ENCODE data around the gene SP2. TPM values are rescaled to one million over a fixed set of nuclear protein-coding genes. Genes with fewer than 3 reads are reported as not detected.

The SP2 gene
- total and polyA plus RNA-seq, 2 of the 8 experiments (the other 6 are each of a cell fraction or from before 2014, with no cell fraction given), result 5.6 to 13.8 TPM

DNA sequence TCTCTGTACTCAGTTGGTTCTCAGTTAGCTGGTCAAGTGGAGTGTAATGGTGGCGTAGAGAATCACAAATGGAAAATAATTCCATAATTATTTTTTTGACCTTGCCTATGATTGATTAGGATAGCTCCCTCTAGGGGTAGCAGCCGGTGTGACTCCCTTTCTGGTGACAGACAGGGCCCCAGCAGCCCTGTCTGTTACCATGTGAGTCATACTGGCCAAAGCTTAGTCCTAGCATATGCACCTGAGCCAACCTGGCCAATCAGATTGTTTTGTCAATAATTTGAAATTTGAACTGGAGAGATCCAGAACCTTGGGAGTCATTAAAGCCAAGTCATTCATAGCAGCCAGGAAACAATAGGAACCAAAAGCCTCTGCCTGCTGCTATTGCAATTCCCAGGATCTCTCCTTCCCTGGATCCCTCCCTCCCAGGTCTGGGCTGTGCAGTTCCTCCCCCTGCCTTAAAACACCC is 50.9 kb downstream of the SP2 start:
- WGBS, 2 experiments (ENCODE audit: extremely low coverage in 1 of 2, insufficient coverage in 1 of 2, insufficient read length in 1 of 2, insufficient replicate concordance in 2 of 2, low coverage in 1 of 2, low lambda C conversion rate in 2 of 2, missing lambda C conversion rate in 1 of 2), result 30% methylated on average over 2 of the region's 2 CpGs; no CpG with 5 or more reads in 1 of the 2 experiments
- H3K23ac ChIP-seq (ENCODE audit: insufficient read length), result no peak overlapping the region
- no peaks in the 10 kb centered on the region; a peak in 1 of 8 replicates for H3K36me3 ChIP-seq (ENCODE audit: control insufficient read depth in 2 of 4, insufficient read depth in 4 of 4, low read length in 3 of 4)
- ChIA-PET CTCF (ENCODE audit: partially characterized antibody) (interaction anchor here (0.7 to 28.0 kb wide), 29 partner anchors 10 to 732 kb away, joined by 3 to 1010 read pairs (median 4); partner anchors contain the start of genes CDK5RAP3, LRRC46, MRPL10 and NFE2L1), POLR2A (ENCODE audit: partially characterized antibody) (interaction anchor here (0.6 to 2.2 kb wide), 7 partner anchors 10 to 1455 kb away, joined by 3 to 7 read pairs (median 3); partner anchors contain the start of genes PRR15L and SP2)
- H3K27ac ChIP-seq (ENCODE audit: low read depth, low read length), result no peak overlapping the region
- no peak overlapping the region for H4K91ac ChIP-seq (replicated peaks; ENCODE audit: insufficient read length, low read length)
- no peaks in the 10 kb centered on the region for H4K20me1 ChIP-seq (replicated peaks in 1 of 2; ENCODE audit: control insufficient read depth in 1 of 2, insufficient read depth in 2 of 2, low read length in 2 of 2)
- no peak overlapping the region for H2BK15ac ChIP-seq (ENCODE audit: low read length)
- H3K9ac ChIP-seq (replicated peaks in 1 of 4; ENCODE audit: extremely low read depth in 1 of 4, low read depth in 3 of 4, low read length in 3 of 4), result no peak overlapping the region
- no peaks in the 10 kb centered on the region for H3K79me1 ChIP-seq (ENCODE audit: low read depth, low read length)
- H3K4ac ChIP-seq (replicated peaks; ENCODE audit: insufficient read length, low read depth, low read length), result no peak overlapping the region
- no peak overlapping the region for H2BK12ac ChIP-seq (ENCODE audit: low read depth, low read length)
- no peak overlapping the region for H3K56ac ChIP-seq (replicated peaks; ENCODE audit: insufficient read length, low read depth, low read length)
- H2BK5ac ChIP-seq (ENCODE audit: low read depth, low read length), result no peak overlapping the region
- H2AK5ac ChIP-seq (ENCODE audit: low read depth, low read length), result no peak overlapping the region
- peaks cover 0 to 6% (median 0%) of the 10 kb centered on the region in 4 experiments; a peak in 1 of 7 replicates for H3K27me3 ChIP-seq (replicated peaks in 1 of 4; ENCODE audit: control insufficient read depth in 3 of 4, extremely low read depth in 1 of 4, insufficient read depth in 3 of 4, low read length in 3 of 4)
- no peak overlapping the region for H3K4me3 ChIP-seq (ENCODE audit: extremely low read depth in 1 of 4, insufficient read depth in 2 of 4, low read depth in 3 of 4, low read length in 4 of 4)
- FAIRE-seq (peak; percentile 79), DNase-seq (ENCODE audit: low read depth in 1 of 2, low spot score in 2 of 2) (peak; percentile 47 to 86)
- H3K79me2 ChIP-seq (ENCODE audit: control insufficient read depth in 1 of 2, insufficient read depth in 2 of 2, low read length in 2 of 2), result no peaks in the 10 kb centered on the region
- H2BK20ac ChIP-seq (ENCODE audit: low read length), result no peak overlapping the region
- H3K14ac ChIP-seq (ENCODE audit: insufficient read length), result no peak overlapping the region
- H3K9me3 ChIP-seq (ENCODE audit: insufficient read depth in 2 of 2, low read depth in 1 of 2, low read length in 1 of 2), result no peaks in the 10 kb centered on the region
- H2BK120ac ChIP-seq (replicated peaks; ENCODE audit: low read depth, low read length), result no peak overlapping the region
- H2AFZ ChIP-seq (ENCODE audit: low read length), result no peak overlapping the region
- H4K8ac ChIP-seq (ENCODE audit: extremely low read depth, insufficient read depth, low read length), result no peak overlapping the region
- no peak overlapping the region for H3K18ac ChIP-seq (ENCODE audit: extremely low read depth, low read length)
- peaks cover 0 to 8% (median 4%) of the 10 kb centered on the region in 4 experiments; a peak in 4 of 7 replicates for H3K4me1 ChIP-seq (replicated peaks in 1 of 4; ENCODE audit: control insufficient read depth in 3 of 4, insufficient read depth in 4 of 4, low read length in 3 of 4)
- H4K5ac ChIP-seq (ENCODE audit: insufficient read length, low read depth, low read length), result no peak overlapping the region
- no peak overlapping the region for H3K4me2 ChIP-seq (ENCODE audit: insufficient read depth in 1 of 2, low read depth in 2 of 2, low read length in 2 of 2)
- no peaks in the 10 kb centered on the region for H3K23me2 ChIP-seq (ENCODE audit: low read depth, low read length)
- TF ChIP-seq GABPA (IDR thresholded peaks at IDR 0.05; ENCODE audit: borderline replicate concordance, insufficient read depth, low read length), result no peak
- TF ChIP-seq RAD21 (IDR thresholded peaks at IDR 0.05 in 1 of 2, conservative IDR thresholded peaks at IDR 0.05 in 1 of 2; ENCODE audit: low read depth in 2 of 2, low read length in 2 of 2), result peak; percentile 27 to 38; a peak in 3 of 4 replicates
- no peak for TF ChIP-seq BRCA1 (IDR thresholded peaks at IDR 0.05; ENCODE audit: low read depth, low read length)
- TF ChIP-seq EGR1 (IDR thresholded peaks at IDR 0.05; ENCODE audit: borderline replicate concordance, low read depth, low read length), result no peak
- TF ChIP-seq KDM5A (IDR thresholded peaks at IDR 0.05; ENCODE audit: low read length), result no peak
- TF ChIP-seq, protein P1, sequence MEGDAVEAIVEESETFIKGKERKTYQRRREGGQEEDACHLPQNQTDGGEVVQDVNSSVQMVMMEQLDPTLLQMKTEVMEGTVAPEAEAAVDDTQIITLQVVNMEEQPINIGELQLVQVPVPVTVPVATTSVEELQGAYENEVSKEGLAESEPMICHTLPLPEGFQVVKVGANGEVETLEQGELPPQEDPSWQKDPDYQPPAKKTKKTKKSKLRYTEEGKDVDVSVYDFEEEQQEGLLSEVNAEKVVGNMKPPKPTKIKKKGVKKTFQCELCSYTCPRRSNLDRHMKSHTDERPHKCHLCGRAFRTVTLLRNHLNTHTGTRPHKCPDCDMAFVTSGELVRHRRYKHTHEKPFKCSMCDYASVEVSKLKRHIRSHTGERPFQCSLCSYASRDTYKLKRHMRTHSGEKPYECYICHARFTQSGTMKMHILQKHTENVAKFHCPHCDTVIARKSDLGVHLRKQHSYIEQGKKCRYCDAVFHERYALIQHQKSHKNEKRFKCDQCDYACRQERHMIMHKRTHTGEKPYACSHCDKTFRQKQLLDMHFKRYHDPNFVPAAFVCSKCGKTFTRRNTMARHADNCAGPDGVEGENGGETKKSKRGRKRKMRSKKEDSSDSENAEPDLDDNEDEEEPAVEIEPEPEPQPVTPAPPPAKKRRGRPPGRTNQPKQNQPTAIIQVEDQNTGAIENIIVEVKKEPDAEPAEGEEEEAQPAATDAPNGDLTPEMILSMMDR (IDR thresholded peaks at IDR 0.05; ENCODE audit: control extremely low read depth in 1 of 3, insufficient read depth in 1 of 3, low read depth in 1 of 3, low read length in 3 of 3), result peak; percentile 68 to 84 (median 72)
- peak in 1 of 2 experiments; percentile 65; a peak in 1 of 4 replicates for TF ChIP-seq SIN3A (conservative IDR thresholded peaks at IDR 0.05 in 1 of 2, IDR thresholded peaks at IDR 0.05 in 1 of 2; ENCODE audit: low read depth in 1 of 2, low read length in 2 of 2)
- TF ChIP-seq CREB1 (IDR thresholded peaks at IDR 0.05), result peak; percentile 35; the same call in 1 of the 2 replicates
- TF ChIP-seq POLR2AphosphoS5 (IDR thresholded peaks at IDR 0.05; ENCODE audit: low read depth, low read length), result no peak
- no peak for TF ChIP-seq BCL11A (IDR thresholded peaks at IDR 0.05; ENCODE audit: low read depth in 2 of 2, low read length in 2 of 2)
